Hematopoietic multipotent progenitor cell treated with erythropoietin and hydrocortisone succinate and interleukin-3 and kit ligand, for 6 days (in vitro differentiated cells): Measurements from ENCODE around the gene RAB5B.
A peak's percentile ranks its signal among the peaks of the same experiment; 100 is the strongest.
"Not testable (repeated sequence)": the region's sequence is repeated elsewhere in the genome, so short reads cannot be mapped to it uniquely, and the experiment has no call there.

Experiments
- DNase-seq: peaks from one replicate; pipeline ENCODE4 v3.0.0-alpha.2; 2015

Gene RAB5B

GRCh38 chr12:55984861-55985260, 11.0 kb downstream of the RAB5B start:
- no peak for DNase-seq

- DNase-seq = no peak
Observed at GRCh38 chr12:55985341-55985740, 11.5 kb downstream of the RAB5B start.

GRCh38 chr12:55985976-55986375, 12.1 kb downstream of the RAB5B start:
- not testable (repeated sequence) for DNase-seq

- DNase-seq = no peak
Observed at GRCh38 chr12:55991110-55991509, 17.2 kb downstream of the RAB5B start.

- DNase-seq = no peak
Observed at GRCh38 chr12:55993230-55993853, 19.5 kb downstream of the RAB5B start.

- DNase-seq = no peak
Observed at GRCh38 chr12:55995366-55995765, 21.5 kb downstream of the RAB5B start.

- peak; percentile 90 for DNase-seq
Observed at GRCh38 chr12:55996201-55996714, 22.4 kb downstream of the RAB5B start.

GRCh38 chr12:55996715-55997534, 23.0 kb downstream of the RAB5B start, which contains the start of gene SUOX:
Gene SUOX (plus strand): TSS chr12:55997276. CDS start chr12:56002222, 4,946 bp downstream.
- peak; percentile 98 for DNase-seq

GRCh38 chr12:55997535-55997859, 23.6 kb downstream of the RAB5B start:
- DNase-seq = no peak

- DNase-seq = peak; percentile 41
Observed at GRCh38 chr12:55999522-55999921, 25.6 kb downstream of the RAB5B start.

GRCh38 chr12:55999999-56000540, 26.2 kb downstream of the RAB5B start:
- not testable (repeated sequence) for DNase-seq

- DNase-seq = no peak
Observed at GRCh38 chr12:56001487-56002100, 27.7 kb downstream of the RAB5B start.

- not testable (repeated sequence) for DNase-seq
Observed at GRCh38 chr12:56003376-56003775, 29.5 kb downstream of the RAB5B start.

GRCh38 chr12:56004211-56004610, 30.3 kb downstream of the RAB5B start:
- no peak for DNase-seq

- DNase-seq = peak; percentile 65
Observed at GRCh38 chr12:56007564-56008559, 34.0 kb downstream of the RAB5B start.

GRCh38 chr12:56010111-56010570, 36.3 kb downstream of the RAB5B start:
- DNase-seq = peak; percentile 44

GRCh38 chr12:56011509-56012090, 37.7 kb downstream of the RAB5B start:
- DNase-seq = no peak

GRCh38 chr12:56013482-56013881, 39.6 kb downstream of the RAB5B start:
- DNase-seq = no peak

GRCh38 chr12:56014205-56014604, 40.3 kb downstream of the RAB5B start:
- no peak for DNase-seq

- DNase-seq = no peak
Observed at GRCh38 chr12:56017181-56017580, 43.3 kb downstream of the RAB5B start.

GRCh38 chr12:56018356-56018755, 44.5 kb downstream of the RAB5B start:
- DNase-seq = no peak
